GM18861 (cell line): ENCODE measurements around the gene NME8.
A peak's percentile ranks its signal among the peaks of the same experiment; 100 is the strongest.

Source experiments
- ATAC-seq: cut with Tn5 transposase; IDR thresholded peaks from one replicate; pipeline ENCODE4 v1.9.1; 2021; ENCODE audit not compliant: unreplicated experiment

NME8 gene

GRCh38 chr7:37899712-37900247 is 51.4 kb downstream of the NME8 start:
- ATAC-seq = peak; percentile 77

- peak; percentile 46 for ATAC-seq
Measured at GRCh38 chr7:37901236-37901827, 52.9 kb downstream of the NME8 start.

DNA sequence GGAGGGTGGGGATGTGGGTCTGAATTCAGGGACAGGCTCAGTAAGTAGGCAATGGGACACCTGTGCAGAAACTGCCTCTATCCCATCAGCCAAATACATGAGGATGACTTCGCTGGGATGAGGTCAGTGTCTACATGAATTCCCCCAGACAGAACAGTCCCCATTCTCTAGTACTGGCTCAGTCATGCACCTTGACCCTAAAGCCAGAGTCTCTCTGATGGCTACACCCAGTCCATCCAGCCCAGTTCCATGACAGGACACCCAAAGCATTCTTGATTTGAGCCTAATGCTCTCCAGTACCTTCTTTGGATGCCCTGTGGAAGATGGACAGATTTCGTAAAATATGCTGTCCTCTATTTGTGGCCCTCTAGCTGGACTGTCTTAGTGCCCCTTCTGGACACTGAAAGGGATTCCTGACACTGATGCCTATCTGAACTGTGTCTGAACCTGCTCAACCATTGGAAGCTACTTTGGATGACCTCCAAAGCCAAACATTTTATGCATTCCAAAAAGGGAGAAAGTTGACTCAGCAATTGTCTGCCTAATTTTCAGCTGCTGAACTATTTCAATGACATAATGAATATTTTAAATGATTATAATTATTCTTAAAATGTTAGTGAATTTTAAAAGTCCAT is 53.6 kb downstream of the NME8 start:
- ATAC-seq = no peak

GRCh38 chr7:37908221-37908788 is 59.9 kb downstream of the NME8 start:
- no peak for ATAC-seq

DNA sequence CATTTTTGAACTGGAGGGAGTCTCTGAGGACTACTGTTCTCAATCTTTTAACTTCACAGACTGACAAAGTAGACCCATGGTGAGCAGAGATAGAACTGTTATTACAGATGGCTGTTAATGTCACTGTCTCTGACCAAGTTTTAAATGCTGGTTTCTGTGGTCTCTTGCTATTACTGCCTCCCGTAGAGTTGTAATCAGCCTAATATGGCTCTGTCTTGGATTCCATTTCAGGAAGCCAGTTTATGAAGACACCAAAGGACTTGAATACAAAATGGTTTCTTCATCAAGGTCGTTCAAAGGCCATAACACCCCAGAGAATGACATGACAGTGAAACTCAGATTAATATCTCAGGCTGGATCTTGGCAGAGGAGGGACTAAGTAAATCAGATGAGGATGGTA is 64.4 kb downstream of the NME8 start:
- ATAC-seq = no peak

DNA sequence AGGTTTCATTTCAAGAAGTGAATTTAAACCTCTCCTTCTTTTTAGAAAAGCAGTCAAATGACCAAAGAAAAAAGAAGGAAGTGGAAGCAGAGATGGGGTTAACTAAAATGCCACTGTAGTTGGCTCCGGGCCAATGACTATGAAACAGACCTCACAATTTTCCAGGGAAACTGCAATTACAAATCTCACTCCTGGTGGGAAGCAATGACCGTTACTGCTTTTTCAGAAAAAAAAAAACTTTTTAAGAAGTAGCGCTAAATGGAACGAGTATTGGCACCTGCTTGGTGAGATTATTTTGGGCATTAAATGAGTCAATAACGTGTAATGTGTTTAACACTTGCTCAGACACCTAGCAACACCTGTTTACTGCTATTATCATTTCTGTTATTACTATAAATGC is 67.0 kb downstream of the NME8 start:
- no peak for ATAC-seq

DNA sequence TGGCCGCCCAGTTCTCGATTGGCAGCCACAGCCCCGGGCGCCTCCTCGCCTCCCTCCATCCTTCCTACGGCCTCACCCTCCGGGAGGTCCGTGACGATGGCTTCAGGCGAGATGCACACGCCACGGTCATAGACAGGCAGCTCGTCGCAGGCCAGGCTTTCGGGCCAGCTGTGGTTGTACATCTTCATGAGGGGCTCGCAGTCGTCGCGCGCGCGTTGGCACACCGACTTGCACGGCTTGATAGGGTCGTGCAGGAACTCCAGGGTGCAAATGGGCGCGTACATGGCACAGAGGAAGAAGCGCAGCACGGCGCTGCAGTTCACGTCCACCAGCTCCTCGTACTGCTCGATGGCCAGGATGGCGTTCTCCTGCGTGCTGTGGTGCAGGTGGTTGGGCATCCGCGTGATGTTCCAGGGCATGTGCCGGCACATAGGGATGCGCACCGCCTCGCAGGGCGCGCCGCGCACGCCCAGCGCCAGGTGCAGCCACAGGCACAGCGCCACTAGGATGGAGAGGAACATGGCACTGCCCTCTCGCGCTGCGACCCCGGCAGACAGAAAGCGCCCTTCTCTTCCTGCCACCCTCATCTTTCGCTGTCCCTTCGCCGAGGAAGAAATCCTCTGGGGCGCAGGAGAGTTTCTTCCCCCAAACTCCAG is 67.7 kb downstream of the NME8 start:
- ATAC-seq = no peak

- peak; percentile 29 for ATAC-seq
Measured at GRCh38 chr7:37916673-37917660, 68.6 kb downstream of the NME8 start, which contains the start of gene SFRP4. TSS of gene SFRP4 (minus strand) at chr7:37916817. CDS start at chr7:37916537, 280 bp downstream.

GRCh38 chr7:37918526-37918925 is 70.1 kb downstream of the NME8 start:
- ATAC-seq = no peak

DNA sequence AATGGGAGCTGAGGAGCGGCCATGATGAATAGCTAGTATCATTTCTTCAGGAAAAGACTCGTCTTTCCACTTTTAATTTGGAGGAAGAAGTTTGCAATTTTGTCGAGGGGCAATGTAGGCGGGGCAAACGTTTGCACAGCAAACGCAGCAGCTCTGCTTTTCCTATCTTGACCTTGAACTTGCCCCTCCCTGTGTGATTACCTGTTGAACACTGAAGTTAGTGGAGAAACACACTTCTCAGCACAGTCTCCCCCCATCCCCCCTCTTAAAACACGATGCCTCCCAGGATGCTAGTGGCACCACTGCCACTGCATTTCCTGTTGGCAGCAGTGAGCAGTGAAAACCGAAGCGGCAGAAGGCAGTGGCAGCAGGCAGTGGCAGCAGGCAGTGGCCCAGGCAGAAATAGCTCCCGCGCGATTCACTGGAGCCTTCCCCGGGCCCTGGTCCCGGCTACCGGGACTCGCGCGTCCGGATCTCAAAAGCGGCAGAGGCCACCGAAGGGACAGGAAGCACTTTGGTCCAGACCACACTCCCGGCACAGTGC is 72.0 kb downstream of the NME8 start, which contains the start of gene EPDR1:
Gene EPDR1 (plus strand): TSS at position 336 of the 544 bp plus-strand sequence. CDS start 300 bp downstream, outside the sequence.
- peak; percentile 42 for ATAC-seq

- ATAC-seq = peak; percentile 55
Measured at GRCh38 chr7:37920849-37921805, 72.7 kb downstream of the NME8 start.

DNA sequence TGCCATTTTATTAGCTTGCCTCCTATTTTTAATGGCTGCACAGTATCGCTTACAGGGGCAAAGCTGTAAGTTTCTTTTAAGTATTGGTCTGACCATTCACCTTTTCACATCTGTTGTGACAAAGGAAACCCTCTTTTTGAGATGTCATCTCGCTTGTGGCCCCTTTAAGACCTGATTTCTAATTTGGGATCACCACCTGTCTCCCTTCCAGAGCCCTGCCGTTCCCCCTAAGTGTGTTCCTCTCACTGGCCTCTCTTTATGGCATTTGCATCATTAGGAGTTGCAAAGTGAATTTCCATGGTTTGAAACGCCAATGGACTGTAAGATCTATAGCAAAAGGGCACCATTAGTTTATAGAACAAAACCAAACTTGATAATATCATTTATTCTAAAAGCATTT is 73.5 kb downstream of the NME8 start:
- no peak for ATAC-seq

- ATAC-seq = no peak
Measured at GRCh38 chr7:37923996-37924395, 75.6 kb downstream of the NME8 start.

- ATAC-seq = no peak
Measured at GRCh38 chr7:37924491-37925041, 76.2 kb downstream of the NME8 start.

DNA sequence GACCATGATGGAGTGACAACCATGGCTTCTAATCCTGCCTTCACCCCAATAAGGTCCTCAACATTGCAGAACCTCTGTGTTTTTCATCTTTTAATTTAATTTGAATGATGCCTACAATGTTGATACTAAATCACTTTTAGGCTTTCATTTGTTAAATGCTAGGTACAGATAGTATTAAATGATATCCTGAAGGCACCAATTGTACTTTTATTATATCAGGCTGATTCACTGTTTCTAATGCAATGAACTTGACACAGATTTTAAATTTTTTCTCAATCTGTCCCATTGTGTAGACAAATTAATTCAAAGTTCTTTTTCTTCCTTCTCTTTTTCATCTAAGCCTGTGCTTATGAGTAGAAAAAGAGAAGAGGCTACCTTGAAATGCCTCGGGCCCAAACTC is 77.2 kb downstream of the NME8 start:
- ATAC-seq = no peak

DNA sequence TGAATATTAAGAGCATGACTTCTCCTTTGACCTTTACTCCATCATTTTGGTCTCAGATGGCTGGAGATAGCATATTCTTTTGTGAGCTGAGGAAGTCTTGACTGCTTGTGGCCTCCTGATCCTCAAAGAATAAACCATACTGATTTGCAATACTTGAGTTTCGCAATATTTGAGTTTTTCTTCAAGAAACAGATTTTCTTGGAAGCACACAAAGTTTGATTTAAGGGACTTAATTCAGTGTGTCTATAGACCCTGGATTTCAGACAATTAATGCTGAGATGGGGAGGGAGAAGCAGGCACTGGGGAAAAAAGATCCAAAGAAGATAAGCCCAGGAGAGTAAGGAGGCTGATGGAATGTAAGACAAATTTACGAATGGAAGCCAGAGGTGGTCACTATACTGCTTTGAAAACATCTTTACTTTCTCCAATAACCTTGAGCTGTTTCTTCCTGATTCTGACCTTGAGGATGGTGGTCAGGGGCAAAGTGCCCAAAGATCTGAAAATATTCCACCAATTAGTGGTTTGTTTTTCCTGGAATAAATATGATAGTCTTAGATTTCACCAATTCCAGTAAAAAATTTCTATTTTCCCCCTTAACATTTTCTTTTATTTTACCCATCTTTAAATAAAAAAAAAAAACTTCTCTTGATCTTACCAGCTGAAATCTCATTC is 79.5 kb downstream of the NME8 start:
- ATAC-seq = no peak

DNA sequence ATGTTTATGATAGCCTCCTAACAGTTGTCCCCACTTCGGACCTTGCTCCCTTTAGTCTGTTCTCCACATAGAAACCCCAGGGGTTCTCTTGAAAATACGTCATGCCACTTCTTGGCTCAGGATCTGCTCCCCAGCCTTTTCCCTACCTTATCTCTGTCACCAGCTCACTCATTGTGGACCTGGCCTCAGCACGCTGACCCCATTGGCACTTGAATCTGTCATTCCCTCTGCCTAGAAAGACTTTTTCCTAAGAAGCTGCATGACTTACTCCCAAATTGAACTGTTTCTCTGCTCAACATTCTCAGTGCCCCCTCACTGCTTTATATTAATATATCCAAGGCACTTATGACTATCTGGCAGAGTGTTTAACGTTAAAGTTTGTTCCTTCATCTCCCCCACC is 80.5 kb downstream of the NME8 start:
- no peak for ATAC-seq
